T-helper 1 cell treated with Interleukin-12 subunit alpha and Interleukin-12 subunit beta and Interleukin-4 antibody, amounts not matched to agents 30 ng/mL and 1 ng/mL, for 36 hours (primary cell): ENCODE measurements around the gene EGFL8. TPM values are rescaled to one million over a fixed set of nuclear protein-coding genes. Genes with fewer than 3 reads are reported as not detected.

Experiments
- intact Hi-C: fragments of 100-400 bp; cut with micrococcal nuclease; formaldehyde crosslinking; loops from one replicate; pipeline ENCODE4 v1.15.1; 2024
- total RNA-seq: library from RNA; stranded (reverse); gene quantifications from 2 replicates; pipeline ENCODE4 v1.2.3, GENCODE V29; 2022

EGFL8 gene
- total RNA-seq, 1 donor from 2014 or later, result 6.5 TPM

DNA sequence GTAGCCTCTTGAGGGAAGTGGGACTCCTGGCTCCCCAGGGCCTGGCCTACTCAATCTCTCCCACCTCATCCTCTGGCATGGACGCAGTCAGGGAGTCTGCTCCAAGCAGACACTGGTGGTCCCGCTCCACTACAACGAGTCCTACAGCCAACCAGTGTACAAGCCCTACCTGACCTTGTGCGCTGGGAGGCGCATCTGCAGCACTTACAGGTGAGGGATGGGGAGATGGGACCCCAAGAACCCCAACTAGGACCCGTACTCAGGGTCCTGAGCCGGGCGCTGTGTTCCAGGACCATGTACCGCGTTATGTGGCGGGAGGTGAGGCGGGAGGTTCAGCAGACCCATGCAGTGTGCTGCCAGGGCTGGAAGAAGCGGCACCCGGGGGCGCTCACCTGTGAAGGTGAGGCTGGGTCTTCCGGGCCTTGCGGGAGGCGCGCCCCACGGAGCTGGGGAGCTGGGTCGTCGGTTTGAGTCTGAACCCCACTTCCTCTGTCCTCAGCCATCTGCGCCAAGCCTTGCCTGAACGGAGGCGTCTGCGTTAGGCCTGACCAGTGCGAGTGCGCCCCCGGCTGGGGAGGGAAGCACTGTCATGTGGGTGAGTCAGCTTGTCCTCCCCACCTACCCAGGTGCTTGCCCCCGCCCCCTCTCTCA, 2.1 kb downstream of the EGFL8 start:
- intact Hi-C loops, result no loop called here

- intact Hi-C loops, result no loop called here
These were observed 2.9 kb downstream of the EGFL8 start for GRCh38 chr6:32167154-32167760.

DNA sequence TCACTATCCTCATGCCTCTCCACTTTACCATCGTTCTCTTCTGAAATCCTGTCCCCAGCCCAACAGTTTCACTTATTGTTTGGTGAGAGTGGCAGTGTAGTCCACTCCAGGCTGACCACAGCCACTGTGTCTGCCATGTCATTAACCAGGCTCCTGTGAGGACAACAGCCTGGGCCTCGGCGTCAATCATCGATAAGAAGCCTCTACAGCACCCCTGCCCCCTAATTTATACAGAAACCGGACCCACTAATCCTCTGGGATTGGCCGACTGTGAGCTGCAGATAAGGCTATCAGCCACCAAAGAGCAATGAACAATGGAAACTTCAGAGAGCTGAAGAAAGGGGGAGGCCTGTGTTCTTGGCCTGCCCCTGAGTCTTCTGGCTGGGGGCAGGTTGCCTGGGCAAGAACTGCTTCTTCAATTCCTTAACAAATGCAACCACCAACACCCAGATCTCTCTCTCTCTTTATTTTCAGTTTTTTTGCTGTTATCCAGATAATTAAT, 3.4 kb downstream of the EGFL8 start:
- intact Hi-C loops, result no loop called here

DNA sequence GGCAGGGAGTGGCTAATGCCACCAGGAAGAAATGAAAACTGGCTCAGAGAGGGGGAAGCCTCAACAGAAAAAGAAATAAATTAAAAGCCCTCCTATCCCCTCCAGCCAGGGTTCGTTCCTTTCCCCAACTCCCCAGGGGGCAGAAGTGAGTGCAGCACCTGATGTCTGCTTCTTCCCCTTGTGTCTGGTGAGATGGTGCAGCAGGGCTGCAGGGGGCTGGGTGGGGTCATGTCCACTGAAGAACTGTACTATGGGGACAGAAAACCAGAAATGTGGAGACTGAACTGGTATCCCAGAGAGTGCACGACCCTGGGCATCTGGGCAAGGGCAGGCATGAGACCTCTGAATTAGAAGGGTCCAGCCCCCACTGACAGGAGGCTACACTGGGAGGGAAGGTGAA, 4.0 kb downstream of the EGFL8 start:
- intact Hi-C loops, result no loop called here

GRCh38 chr6:32168807-32169591, 4.6 kb downstream of the EGFL8 start:
- intact Hi-C loops, result no loop called here

- intact Hi-C loops, result loop anchor here (10.0 kb wide), 2 partner anchors 705 to 1245 kb away; partner anchors contain the start of genes CUTA and PHF1
These were observed 5.9 kb downstream of the EGFL8 start for GRCh38 chr6:32170294-32170693.

- intact Hi-C loops, result loop anchor here (10.0 kb wide), 2 partner anchors 706 to 1244 kb away; partner anchors contain the start of genes CUTA and PHF1
These were observed 6.8 kb downstream of the EGFL8 start for GRCh38 chr6:32171234-32171633.

GRCh38 chr6:32173051-32173727, 8.8 kb downstream of the EGFL8 start:
- intact Hi-C loops, result loop anchor here (10.0 kb wide), 2 partner anchors 708 to 1242 kb away; partner anchors contain the start of genes CUTA and PHF1

DNA sequence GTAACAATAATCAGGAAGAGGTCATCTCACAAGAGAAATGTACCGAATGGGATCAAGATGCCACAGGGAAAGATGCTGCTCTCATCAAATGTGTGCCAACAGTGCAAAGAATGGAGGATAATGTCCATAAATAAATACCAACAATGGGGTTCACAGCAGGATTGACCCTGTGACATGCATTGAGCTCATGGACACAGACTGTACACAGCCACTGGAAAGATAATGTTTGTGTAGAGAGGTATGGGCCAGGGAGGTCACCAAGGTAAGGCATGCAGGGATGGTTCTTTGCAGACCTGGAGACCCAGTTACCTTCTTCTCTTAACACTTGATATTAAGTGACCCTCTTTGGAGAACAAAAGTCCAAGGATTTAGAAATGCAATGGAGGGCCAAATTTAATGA, 10.0 kb downstream of the EGFL8 start:
- intact Hi-C loops, result loop anchor here (10.0 kb wide), 2 partner anchors 710 to 1240 kb away; partner anchors contain the start of genes CUTA and PHF1

DNA sequence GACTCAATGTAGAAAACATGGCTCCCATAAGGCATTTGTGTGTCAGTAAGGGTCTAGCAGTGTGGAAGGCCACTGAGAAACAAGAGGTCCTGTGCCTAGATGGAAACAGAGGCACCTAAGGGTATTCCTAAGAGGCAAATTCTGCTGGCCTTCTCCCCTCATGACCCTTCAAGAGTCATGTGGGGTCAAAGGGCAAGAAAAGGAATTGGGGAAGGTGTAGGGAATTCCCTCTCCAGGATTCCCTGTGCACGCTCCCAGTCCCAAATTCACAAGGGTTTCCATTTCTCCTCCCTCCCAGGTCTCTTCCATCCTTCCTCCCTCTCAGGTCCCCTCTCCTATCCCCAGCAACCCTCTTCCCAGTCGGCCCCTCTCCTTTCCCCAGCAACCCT, 10.9 kb downstream of the EGFL8 start:
- intact Hi-C loops, result loop anchor here (5.0 to 10.0 kb wide), 5 partner anchors 508 to 1848 kb away; partner anchors contain the start of genes ATP6V1G2, CSNK2B, CUTA and LY6G5B

- intact Hi-C loops, result loop anchor here (2.0 to 10.0 kb wide), 7 partner anchors 473 to 1849 kb away; partner anchors contain the start of genes ABHD16A, ATP6V1G2, CSNK2B and CUTA
These were observed 11.5 kb downstream of the EGFL8 start, which contains the start of gene AGPAT1 for GRCh38 chr6:32175711-32176475. TSS of gene AGPAT1 (minus strand) at chr6:32176084. CDS start at chr6:32171496, 4,588 bp downstream.

DNA sequence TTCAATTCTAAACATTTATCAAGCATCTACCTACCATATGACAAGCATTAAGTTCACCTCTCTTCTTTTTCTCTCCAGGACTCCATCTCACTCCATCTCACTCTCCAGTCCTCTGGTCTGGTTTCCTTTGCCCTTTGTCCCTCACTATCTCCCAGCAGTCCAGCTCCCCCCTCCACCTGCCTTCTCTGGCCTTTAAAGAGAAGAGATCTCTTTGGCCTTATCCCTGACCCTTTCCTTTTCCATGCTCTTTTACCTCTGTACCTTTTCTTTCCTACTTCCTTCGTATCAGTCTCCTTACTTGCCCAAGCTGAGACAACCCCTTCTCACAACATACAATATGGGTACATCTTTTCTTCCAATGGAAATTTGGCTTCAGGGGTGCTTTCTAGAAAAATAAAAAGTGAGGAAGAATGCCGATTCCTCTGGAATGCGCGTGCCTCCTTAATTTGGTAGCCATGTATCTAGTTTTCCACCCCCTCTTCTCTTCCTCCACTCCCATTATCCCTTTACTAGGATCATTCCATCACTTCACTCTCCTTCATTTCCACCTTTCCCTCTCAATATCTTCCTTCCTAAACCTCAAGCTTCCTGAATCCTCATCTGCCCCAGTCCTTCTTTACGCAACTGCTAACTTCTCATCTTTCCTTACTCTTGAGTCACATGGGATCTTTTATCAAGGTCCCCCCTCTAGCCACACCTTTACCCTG, 12.2 kb downstream of the EGFL8 start:
- intact Hi-C loops, result loop anchor here (2.0 to 10.0 kb wide), 7 partner anchors 474 to 1849 kb away; partner anchors contain the start of genes ABHD16A, ATP6V1G2, CSNK2B and CUTA

DNA sequence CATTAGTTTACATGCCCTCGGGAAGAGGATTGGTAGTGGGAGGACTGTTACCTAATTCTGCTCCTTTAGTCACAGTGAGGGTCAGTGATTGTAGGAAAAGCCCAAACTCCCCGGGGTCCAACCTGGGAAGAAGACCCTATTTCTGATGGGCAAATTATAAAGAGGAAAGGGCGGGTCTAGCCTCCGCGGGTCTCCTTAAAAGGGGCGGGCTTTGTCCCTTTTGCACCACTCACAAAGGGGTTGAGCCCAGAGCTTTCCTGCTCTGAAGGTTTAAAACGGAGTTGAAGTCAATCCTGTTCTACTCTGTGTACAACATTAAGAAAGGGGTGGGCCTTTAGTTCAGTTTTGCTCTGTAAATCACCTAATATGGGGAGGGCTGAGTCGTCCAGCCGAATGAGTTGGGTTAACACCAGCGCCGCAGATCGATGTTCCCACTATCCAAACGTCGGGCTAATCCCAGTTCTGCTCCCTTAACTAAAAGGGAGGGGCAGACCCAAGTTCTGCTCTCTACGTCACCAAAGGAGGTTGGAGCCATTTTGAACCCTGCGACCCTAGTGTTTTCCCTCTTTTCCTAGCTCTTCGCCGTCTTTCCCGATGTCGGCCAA, 12.9 kb downstream of the EGFL8 start:
- intact Hi-C loops, result loop anchor here (2.0 to 10.0 kb wide), 7 partner anchors 474 to 1850 kb away; partner anchors contain the start of genes ABHD16A, ATP6V1G2, CSNK2B and CUTA

DNA sequence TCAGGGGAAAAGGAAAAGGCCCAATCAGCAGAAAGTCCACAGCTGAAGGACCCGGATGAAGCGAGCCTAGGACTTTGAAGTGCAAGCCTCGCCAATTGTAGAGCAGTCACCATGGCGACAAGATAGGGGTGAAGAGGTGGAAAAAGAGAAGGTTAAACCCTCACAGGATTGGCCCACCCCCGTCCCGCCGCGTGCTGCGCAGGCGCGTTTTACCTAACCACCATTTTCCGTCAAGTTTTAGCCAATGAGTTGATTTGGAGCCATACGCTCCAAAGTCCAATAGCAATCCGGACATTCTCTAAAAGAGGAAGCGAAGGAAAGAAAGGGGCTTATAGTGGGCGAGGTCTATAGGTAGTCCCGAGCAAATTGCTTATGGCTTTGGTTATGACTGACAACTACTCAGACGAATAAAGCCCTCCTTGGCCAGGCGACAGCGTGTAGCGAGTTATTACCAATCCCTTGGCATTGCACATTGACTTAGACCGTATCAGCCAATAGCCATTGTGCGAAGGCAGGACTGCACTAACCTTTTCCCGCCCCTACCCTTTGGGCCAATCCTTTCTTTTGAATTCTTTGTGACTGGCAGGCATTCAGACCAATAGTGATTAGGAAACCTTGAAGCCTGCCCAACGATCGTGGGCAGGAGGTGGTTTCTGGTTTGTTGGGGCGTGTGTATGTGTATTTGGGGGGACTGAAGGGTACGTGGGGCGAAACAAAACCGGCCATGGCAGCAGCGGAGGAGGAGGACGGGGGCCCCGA, 13.6 kb downstream of the EGFL8 start, which contains the start of gene RNF5:
RNF5 (plus strand) TSS at position 618 of the 759 bp plus-strand sequence; CDS start at position 725, 107 bp downstream.
- intact Hi-C loops, result loop anchor here (1.0 to 10.0 kb wide), 22 partner anchors 12 to 1851 kb away; partner anchors contain the start of genes ABHD16A, ATP6V1G2, BAG6 and BRD2

DNA sequence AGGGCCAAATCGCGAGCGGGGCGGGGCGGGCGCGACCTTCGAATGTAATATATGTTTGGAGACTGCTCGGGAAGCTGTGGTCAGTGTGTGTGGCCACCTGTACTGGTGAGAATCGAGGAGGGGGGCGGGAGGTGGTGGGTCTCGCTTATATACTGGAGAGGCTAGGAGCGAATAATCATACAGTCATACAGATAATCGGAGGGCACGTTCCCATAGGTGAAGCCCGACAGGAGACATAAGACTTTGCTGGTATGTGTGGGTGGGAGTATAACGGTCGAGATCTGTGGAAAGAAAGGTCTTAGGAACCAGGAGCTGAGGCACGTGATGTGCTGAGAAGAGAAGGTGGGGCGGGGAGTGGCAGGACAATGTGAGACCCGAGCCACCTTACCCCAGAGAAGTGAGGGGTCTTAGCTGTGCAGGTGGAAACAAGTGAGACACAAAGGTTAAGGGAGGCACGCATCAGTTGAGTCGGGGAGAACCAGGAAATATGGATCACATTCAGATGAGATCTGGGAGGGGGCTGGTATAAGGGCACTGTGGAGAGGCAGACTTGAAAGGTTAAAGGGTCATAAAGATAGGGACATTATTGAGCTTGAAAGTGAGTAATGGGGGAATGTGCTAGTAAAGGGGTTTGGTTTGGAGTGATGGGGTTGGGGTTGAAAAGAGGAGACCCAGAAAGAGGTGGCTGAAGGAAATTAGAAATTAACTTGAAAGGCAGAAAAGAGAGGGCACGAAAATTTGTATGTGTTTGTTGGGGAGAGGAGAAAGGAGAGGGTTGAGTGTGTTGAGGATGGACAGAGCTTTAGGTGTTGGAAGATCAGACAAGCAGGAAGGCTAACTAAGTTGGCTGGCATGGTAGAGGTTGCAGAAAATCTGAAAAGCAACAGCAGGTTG, 14.4 kb downstream of the EGFL8 start:
- intact Hi-C loops, result loop anchor here (1.0 to 10.0 kb wide), 20 partner anchors 12 to 1851 kb away; partner anchors contain the start of genes ATP6V1G2, BAG6, BRD2 and CSNK2B

DNA sequence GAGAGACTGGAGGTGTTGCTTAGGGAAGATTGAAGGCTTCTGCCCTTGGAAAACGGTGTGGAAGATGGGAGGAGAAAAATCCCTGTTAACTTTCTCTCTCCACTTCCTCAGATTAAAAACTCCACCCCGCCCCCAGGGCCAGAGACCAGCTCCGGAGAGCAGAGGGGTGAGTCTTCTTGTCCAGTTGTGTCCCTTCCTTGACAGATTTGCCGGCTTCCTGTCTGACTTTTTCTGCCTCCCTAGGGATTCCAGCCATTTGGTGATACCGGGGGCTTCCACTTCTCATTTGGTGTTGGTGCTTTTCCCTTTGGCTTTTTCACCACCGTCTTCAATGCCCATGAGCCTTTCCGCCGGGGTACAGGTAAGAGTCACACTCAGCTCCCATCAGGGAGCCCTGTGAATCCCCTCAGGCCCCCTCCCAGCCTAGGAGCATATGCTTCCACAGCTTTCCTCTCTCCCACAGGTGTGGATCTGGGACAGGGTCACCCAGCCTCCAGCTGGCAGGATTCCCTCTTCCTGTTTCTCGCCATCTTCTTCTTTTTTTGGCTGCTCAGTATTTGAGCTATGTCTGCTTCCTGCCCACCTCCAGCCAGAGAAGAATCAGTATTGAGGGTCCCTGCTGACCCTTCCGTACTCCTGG, 15.5 kb downstream of the EGFL8 start:
- intact Hi-C loops, result loop anchor here (2.0 to 10.0 kb wide), 7 partner anchors 373 to 1853 kb away; partner anchors contain the start of genes ATP6V1G2, CSNK2B, CUTA and LSM2
